HAP-1 (cell line): ENCODE measurements around the gene SEC62.

Source experiments
- DNase-seq, 2 experiments: peaks; one replicate each; pipeline ENCODE4 v3.0.0-alpha.2; 2016 to 2020; ENCODE audit warnings: low spot score in 2 of 2
- H3K27me3 ChIP-seq: fragments of 250-450 bp; sonication (Bioruptor Pico); 2 replicates; pipeline ENCODE4 v1.5.1; 2020; ENCODE audit warnings: low read depth, mild to moderate bottlenecking, moderate library complexity
- H3K36me3 ChIP-seq: fragments of 250-450 bp; sonication (Bioruptor Pico); replicated peaks from 2 replicates; pipeline ENCODE4 v1.5.1; 2020; ENCODE audit warnings: mild to moderate bottlenecking
- H3K4me1 ChIP-seq: fragments of 250-450 bp; sonication (Bioruptor Pico); 2 replicates; pipeline ENCODE4 v1.5.1; 2020; ENCODE audit warnings: mild to moderate bottlenecking
- H3K4me3 ChIP-seq: fragments of 250-450 bp; sonication (Bioruptor Pico); 2 replicates; pipeline ENCODE4 v1.5.1; 2020; ENCODE audit warnings: mild to moderate bottlenecking, moderate library complexity
- H3K9me3 ChIP-seq: fragments of 250-450 bp; sonication (Bioruptor Pico); 2 replicates; pipeline ENCODE4 v1.5.1; 2020; ENCODE audit warnings: mild to moderate bottlenecking, moderate library complexity
- in situ Hi-C: fragments of 300-500 bp; cut with MboI; formaldehyde crosslinking; loops from 3 replicates; pipeline ENCODE4 v1.14.3; 2020; ENCODE audit warnings: low sequenced_read_pairs, inconsistent platforms, mixed read lengths

Gene SEC62

GRCh38 chr3:169984292-169984691 is 17.7 kb downstream of the SEC62 start:
- Histone ChIP-seq H3K9me3 (no peaks in the 10 kb centered on the region), H3K27me3 (no peaks in the 10 kb centered on the region), H3K36me3 (peaks cover 75% of the 10 kb centered on the region), H3K4me3 (no peak overlapping the region), H3K4me1 (no peaks in the 10 kb centered on the region)
- DNase-seq = no peak
- in situ Hi-C loops = no loop called here

GRCh38 chr3:169990431-169990830 is 23.8 kb downstream of the SEC62 start:
- no peaks in the 10 kb centered on the region for H3K27me3 ChIP-seq

GRCh38 chr3:169992156-169992555 is 25.5 kb downstream of the SEC62 start:
- DNase-seq = no peak
- H3K4me3 ChIP-seq = no peak overlapping the region
- H3K4me1 ChIP-seq = no peaks in the 10 kb centered on the region
- in situ Hi-C loops = no loop called here
- peaks cover 36% of the 10 kb centered on the region for H3K36me3 ChIP-seq
- H3K27me3 ChIP-seq = no peaks in the 10 kb centered on the region
- H3K9me3 ChIP-seq = no peaks in the 10 kb centered on the region

More at GRCh38 chr3:169990431-169990830, 23.8 kb downstream of the SEC62 start:
- no peak for DNase-seq
- Histone ChIP-seq H3K4me3 (no peak overlapping the region), H3K36me3 (peaks cover 41% of the 10 kb centered on the region), H3K9me3 (no peaks in the 10 kb centered on the region), H3K4me1 (no peaks in the 10 kb centered on the region)
- in situ Hi-C loops = no loop called here

GRCh38 chr3:169992781-169993180 is 26.2 kb downstream of the SEC62 start:
- in situ Hi-C loops = no loop called here
- H3K36me3 ChIP-seq = peaks cover 33% of the 10 kb centered on the region
- DNase-seq = no peak

GRCh38 chr3:169993761-169994160 is 27.2 kb downstream of the SEC62 start:
- Histone ChIP-seq H3K36me3 (peaks cover 28% of the 10 kb centered on the region), H3K27me3 (no peaks in the 10 kb centered on the region), H3K4me3 (no peak overlapping the region), H3K4me1 (no peaks in the 10 kb centered on the region), H3K9me3 (no peaks in the 10 kb centered on the region)
- in situ Hi-C loops = no loop called here
- DNase-seq = no peak

More at GRCh38 chr3:169992781-169993180, 26.2 kb downstream of the SEC62 start:
- no peak overlapping the region for H3K4me3 ChIP-seq
- no peaks in the 10 kb centered on the region for H3K4me1 ChIP-seq
- H3K9me3 ChIP-seq = no peaks in the 10 kb centered on the region
- H3K27me3 ChIP-seq = no peaks in the 10 kb centered on the region

- in situ Hi-C loops = no loop called here
- no peaks in the 10 kb centered on the region; the same call in 1 of the 2 replicates for H3K4me1 ChIP-seq
Measured at GRCh38 chr3:169996063-169996462, 29.5 kb downstream of the SEC62 start.

GRCh38 chr3:169998668-169999131 is 32.1 kb downstream of the SEC62 start:
- H3K4me3 ChIP-seq = no peak overlapping the region
- no peak for DNase-seq
- in situ Hi-C loops = no loop called here
- H3K4me1 ChIP-seq = no peaks in the 10 kb centered on the region; the same call in 1 of the 2 replicates
- no peaks in the 10 kb centered on the region for H3K9me3 ChIP-seq
- H3K36me3 ChIP-seq = peaks cover 8% of the 10 kb centered on the region
- no peaks in the 10 kb centered on the region for H3K27me3 ChIP-seq

More at GRCh38 chr3:169996063-169996462, 29.5 kb downstream of the SEC62 start:
- Histone ChIP-seq H3K36me3 (peaks cover 22% of the 10 kb centered on the region), H3K27me3 (no peaks in the 10 kb centered on the region), H3K4me3 (no peak overlapping the region), H3K9me3 (no peaks in the 10 kb centered on the region)
- DNase-seq = no peak

GRCh38 chr3:169999433-169999832 is 32.8 kb downstream of the SEC62 start:
- H3K4me1 ChIP-seq = no peaks in the 10 kb centered on the region; the same call in 1 of the 2 replicates
- H3K27me3 ChIP-seq = no peaks in the 10 kb centered on the region
- H3K9me3 ChIP-seq = no peaks in the 10 kb centered on the region
- peaks cover 8% of the 10 kb centered on the region for H3K36me3 ChIP-seq
- DNase-seq = no peak
- in situ Hi-C loops = no loop called here
- no peak overlapping the region for H3K4me3 ChIP-seq

GRCh38 chr3:170000051-170000450 is 33.4 kb downstream of the SEC62 start:
- Histone ChIP-seq H3K36me3 (peaks cover 5% of the 10 kb centered on the region), H3K4me3 (no peak overlapping the region), H3K4me1 (no peaks in the 10 kb centered on the region; the same call in 1 of the 2 replicates), H3K9me3 (no peaks in the 10 kb centered on the region), H3K27me3 (no peaks in the 10 kb centered on the region)
- DNase-seq = no peak
- in situ Hi-C loops = no loop called here

- DNase-seq = no peak
- no peak overlapping the region for H3K4me3 ChIP-seq
- no peaks in the 10 kb centered on the region for H3K9me3 ChIP-seq
- no peaks in the 10 kb centered on the region for H3K27me3 ChIP-seq
- H3K36me3 ChIP-seq = no peaks in the 10 kb centered on the region
- no peaks in the 10 kb centered on the region; the same call in 1 of the 2 replicates for H3K4me1 ChIP-seq
- in situ Hi-C loops = no loop called here
Measured at GRCh38 chr3:170002231-170002630, 35.6 kb downstream of the SEC62 start.

- in situ Hi-C loops = no loop called here
- Histone ChIP-seq H3K36me3 (no peaks in the 10 kb centered on the region), H3K4me3 (no peak overlapping the region), H3K4me1 (no peaks in the 10 kb centered on the region; the same call in 1 of the 2 replicates), H3K9me3 (no peaks in the 10 kb centered on the region), H3K27me3 (no peaks in the 10 kb centered on the region)
- no peak for DNase-seq
Measured at GRCh38 chr3:170002879-170003278, 36.3 kb downstream of the SEC62 start.

GRCh38 chr3:170003881-170004356 is 37.3 kb downstream of the SEC62 start:
- H3K36me3 ChIP-seq = no peaks in the 10 kb centered on the region
- in situ Hi-C loops = no loop called here
- H3K4me1 ChIP-seq = no peaks in the 10 kb centered on the region; the same call in 1 of the 2 replicates
- H3K9me3 ChIP-seq = no peaks in the 10 kb centered on the region
- H3K27me3 ChIP-seq = no peaks in the 10 kb centered on the region
- DNase-seq = no peak
- no peak overlapping the region for H3K4me3 ChIP-seq

GRCh38 chr3:170007031-170007663 is 40.5 kb downstream of the SEC62 start:
- no peaks in the 10 kb centered on the region for H3K4me1 ChIP-seq
- no peaks in the 10 kb centered on the region; the same call in 1 of the 2 replicates for H3K9me3 ChIP-seq
- H3K27me3 ChIP-seq = no peaks in the 10 kb centered on the region
- in situ Hi-C loops = no loop called here
- H3K4me3 ChIP-seq = no peak overlapping the region
- no peak for DNase-seq
- no peaks in the 10 kb centered on the region for H3K36me3 ChIP-seq

- no peaks in the 10 kb centered on the region for H3K36me3 ChIP-seq
- no peaks in the 10 kb centered on the region; the same call in 1 of the 2 replicates for H3K9me3 ChIP-seq
- peaks cover 4% of the 10 kb centered on the region; the same call in 1 of the 2 replicates for H3K4me1 ChIP-seq
- H3K27me3 ChIP-seq = no peaks in the 10 kb centered on the region
- in situ Hi-C loops = no loop called here
- no peak for DNase-seq
- H3K4me3 ChIP-seq = no peak overlapping the region
Measured at GRCh38 chr3:170010498-170010897, 43.9 kb downstream of the SEC62 start.
